HTERT RPE-1 (cell line): Measurements from ENCODE around the gene PRKCH.

Source experiments
- in situ Hi-C: fragments of 300-500 bp; cut with MboI; formaldehyde crosslinking; loops from 4 replicates; pipeline ENCODE4 v1.14.3; 2020; ENCODE audit warnings: low sequenced_read_pairs

PRKCH gene

DNA sequence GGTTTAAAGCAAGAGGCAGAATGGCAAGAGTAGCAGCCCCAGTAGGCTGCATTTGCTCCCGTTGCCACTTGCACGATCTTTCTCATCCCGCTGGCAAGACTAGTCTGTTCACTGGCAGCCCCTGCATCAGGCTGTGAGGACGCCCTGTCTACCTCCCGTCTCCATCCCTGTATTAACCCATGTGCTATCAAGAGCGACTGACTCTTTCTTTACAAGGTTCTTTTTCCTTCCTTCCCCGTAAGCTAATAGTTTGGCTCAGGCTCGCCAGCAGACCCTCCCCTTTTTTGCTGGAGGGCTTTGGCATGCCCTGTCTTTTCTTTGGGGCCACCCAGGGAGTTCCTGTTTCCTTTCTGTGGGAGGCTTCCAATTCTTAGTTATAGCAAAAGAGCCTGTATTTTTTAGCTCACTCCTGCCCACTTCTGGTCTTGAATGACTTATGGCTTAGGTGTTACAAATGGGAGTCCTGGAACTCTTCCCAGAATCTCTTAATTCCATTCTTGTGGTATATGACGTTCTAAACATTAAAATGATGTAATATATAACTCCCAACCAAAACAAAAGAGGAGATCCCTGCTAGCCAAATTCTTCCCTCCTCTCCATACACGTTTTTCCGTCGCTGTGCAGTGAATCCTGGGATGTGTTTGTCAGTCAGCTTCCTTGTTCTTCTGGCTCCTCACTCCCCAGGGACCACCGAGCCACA is 149.0 kb downstream of the PRKCH start:
- in situ Hi-C loops, result no loop called here

DNA sequence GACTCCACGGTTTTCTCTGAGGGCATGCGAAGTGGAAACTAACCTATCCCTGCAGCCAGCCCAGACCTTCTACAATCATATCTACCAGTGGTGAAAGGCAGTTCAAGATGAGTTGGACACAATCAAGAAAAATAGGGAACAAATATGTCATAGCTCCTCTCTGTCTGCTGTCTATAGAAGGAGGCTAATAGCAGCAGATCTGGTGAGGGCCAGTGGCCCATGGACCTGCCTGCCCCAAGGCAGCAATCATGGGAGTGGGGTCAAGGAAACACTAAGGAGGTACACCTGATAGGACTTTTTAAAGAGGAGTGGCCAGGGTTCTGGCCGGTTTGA is 149.5 kb downstream of the PRKCH start:
- in situ Hi-C loops, result no loop called here

DNA sequence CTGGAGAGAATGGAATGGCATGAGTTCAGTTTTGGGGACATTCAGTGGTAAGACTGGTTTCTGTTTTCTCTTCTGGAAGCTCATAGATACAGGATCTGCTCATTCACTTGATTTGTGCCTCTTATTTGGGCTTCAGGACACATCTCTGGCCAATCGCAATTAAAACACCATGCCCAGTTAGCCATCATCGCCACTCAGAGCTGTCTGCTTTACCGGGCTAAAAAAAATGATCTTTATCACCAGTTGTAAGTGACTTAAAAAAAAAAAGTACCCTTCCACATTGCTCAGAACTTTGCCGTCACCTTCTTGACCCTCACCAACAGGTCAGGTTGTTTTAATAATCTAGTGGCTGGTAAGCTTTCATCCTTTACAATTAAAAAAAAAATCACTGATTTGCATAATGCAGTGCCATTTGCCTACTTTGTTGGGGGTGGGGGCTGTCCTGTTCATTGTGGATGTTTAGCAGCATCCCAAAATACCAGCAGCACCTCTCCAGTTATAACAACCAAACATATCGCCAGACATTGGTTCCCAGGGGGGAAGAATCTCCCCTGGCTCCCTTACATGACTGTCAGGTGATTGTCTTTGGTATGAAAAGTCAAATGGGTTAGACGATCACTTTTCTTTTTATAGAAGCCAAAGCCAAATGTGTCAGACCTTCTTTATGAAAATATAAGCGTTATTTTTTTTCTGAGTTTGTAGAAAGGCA is 150.1 kb downstream of the PRKCH start:
- in situ Hi-C loops, result no loop called here

DNA sequence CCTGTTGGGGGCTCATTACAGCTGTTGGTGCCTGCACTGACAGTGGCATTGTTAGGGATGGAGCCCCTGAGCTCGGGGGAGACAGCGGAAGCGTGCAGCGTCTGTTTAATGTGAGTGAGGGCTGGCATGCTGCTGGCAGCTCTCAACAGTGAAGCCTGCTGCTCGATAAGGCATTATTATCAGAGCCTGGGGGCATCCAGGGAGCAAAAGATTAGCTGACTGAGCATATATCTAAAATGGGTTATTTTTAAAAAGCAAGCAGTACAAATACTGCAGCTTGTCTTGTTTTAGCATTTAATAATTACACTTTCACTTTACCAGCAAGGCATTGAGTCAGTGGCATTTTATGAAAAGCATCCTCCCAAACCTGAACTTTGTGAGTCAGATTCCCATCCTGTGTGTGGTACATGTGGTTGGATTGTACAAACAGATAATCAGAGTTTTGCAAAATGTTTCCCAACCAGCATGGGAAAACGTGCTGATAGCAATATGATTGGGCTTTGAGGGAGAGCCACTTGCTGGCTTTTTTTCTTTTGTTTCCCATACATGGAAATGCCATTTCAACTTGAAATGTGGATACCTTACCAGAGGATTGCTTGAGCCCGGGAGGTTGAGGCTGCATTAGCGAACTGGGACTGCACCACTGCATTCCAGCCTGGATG is 150.8 kb downstream of the PRKCH start:
- in situ Hi-C loops, result no loop called here

DNA sequence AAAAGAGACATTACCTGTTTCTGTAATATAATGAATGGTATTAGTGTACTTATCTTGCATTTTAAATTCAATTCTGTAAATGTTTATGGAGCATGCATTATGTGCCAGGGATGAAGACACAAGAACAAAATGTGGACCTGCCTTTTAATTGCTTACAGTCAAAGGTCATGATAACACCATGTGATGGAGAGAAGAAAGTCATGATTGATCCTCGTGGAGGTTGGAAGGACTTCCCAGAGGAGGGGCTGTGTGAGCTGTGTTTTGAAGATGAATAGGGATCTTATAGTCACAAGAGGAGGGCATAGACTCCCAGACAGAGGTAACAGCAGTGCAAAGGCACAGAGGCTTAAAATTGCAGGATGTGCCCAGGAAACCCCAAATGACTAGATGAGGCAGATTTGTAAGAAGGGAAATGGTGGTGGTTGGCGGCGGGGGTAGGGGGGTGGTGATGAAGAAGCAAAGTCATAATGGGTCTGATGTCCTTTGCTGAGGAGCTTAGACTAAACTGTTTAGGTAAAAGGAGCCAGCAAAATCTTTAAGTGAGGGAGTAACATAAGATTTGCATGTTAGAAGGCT is 151.5 kb downstream of the PRKCH start:
- in situ Hi-C loops, result no loop called here

DNA sequence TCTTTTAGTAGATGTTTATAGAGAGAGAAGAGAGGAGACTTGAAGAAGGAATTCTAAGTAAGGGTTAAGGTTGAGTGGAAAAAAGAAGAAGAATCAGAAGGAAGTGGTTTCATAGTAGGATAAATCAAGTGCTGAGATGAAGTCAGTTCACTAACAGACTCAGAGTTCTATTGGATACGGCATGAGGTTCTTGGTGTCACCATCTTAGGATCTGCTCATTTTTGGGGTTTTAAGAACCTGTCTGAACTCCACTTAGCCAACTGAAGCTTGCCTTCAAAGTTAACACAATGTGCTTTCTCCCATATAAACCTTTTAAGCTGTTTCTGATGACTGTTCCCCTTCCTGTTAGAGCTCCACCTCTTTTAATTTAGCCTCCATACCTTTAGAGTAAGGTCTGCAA is 152.6 kb downstream of the PRKCH start:
- in situ Hi-C loops, result no loop called here

DNA sequence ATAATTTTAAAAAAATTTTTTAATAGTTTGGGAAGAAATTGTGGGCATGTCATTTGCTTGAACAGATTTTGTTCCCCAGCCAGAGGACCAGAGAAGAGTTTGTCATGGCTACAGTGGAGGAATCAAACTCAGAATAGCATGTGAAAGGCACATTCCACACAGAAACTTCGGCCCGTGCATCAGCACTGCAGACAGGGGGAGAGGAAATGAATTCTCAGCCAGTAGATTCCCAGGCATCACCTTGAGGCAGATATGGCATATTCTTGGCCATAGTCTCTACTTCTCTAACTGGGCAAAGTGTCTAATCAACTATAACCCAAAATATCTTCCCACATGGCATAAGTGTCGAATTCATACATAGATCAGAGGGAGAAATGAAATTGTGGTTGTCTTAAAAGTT is 153.3 kb downstream of the PRKCH start:
- in situ Hi-C loops, result no loop called here

DNA sequence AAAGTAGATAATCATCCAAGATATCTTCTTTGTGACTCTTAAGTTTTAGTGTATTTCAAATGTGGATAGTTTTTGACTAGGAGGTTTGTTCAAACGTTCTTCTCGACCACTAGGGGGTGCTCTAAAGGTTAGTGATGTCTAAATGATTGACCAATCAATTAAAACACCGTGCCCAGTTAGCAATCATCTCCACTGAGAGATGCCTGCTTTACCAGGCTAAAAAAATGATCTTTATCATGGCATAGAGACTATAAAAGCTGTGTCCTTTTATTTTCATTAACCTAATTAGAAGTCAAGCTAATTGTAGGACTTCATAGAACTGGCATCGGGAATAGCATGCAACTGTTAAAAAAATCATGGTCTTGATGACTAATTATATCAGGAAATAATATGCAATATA is 153.9 kb downstream of the PRKCH start:
- in situ Hi-C loops, result no loop called here

DNA sequence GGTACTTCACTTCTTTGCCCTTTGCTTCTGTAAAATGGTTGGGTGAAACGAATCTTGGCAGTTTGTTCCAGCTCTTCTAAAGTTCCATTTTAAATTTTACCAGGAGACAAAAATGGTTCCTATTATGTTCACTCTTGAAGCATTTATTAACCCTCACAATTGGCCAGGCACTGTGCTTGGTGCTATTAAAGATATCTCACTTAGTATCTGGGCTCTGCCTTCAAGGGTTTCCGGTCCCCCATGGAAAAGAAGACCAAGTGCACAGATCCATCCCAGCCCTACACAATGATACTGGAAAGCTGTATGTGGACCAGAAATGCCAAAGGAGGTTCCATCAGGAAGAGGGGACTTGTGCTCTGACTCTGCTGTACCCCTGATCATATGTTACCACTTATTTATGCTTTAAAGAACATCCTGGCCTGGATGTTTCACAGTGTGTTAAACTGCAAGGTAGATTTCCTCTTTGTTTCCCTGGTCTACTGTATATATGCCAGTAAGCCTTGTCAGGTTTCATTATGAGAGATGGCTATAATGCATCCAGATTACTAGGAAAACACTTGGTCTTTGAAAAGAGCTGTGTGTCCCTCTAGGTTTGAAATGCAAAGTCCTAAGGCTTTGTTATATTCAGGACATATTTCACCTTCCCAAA is 154.8 kb downstream of the PRKCH start:
- in situ Hi-C loops, result no loop called here

DNA sequence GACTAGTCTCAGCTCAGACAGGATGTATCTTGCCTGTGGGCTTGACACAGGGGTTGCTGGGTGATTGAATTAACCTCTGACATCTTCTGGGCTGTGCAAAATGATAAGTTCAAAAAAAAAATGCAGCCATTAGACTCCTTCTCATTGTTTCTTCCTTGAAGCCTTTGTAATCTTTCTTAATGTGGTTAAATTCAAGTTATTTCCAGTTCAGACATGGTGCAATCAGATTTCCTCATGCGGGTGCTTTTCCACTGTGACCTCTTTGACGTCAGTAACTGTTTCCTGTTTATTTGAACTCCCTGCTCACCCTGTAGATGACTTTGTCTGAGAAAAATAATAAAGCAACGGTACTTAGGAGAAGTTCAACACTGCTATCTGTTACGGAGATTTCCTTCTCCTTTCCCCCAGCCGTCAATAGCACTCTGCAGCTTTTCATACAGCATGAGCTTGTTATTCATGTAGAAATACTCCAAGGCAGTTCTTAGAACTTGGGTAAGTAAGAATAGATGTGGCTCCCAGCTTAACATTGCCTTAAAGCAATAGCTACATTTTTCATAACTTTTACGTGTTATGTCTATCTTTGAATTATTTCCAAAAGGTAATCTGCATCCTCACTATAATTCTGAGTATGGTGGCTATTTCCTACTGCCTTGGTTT is 155.5 kb downstream of the PRKCH start:
- in situ Hi-C loops, result no loop called here

DNA sequence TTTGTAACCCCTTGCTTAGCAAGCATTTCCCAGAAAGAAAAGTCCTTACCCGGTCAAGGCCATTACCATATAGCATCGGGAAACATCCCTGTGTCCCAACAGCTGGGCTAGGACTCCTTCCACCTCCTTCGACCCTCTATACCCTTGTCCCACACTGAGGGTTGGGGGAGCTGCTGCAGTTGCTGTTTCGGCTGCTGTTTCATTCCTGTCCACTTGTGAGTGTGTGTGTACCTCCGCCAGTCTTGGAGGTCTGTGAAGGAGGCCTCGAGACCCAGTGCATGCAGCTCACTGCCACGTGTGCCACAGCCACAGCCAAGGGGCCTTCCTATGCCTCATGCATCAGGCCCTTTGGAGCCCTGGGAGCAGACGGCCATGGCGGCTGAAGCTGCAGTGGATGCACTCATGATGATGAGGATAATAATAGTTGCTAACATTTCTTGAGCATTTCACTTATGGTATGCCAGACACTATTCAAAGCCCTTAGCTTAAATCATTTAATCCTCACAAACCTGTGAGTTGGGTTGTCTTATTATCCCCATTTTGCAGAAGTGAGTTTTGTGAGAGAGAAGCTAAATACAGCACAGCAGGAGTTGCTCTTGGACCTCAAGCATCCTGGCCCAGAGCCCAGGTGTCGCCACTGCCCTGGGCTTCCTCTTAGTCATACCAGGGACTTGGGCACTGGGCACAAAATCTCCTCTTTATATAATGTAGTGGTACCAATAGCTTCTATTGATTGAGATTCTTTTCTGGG is 156.5 kb downstream of the PRKCH start:
- in situ Hi-C loops, result no loop called here

DNA sequence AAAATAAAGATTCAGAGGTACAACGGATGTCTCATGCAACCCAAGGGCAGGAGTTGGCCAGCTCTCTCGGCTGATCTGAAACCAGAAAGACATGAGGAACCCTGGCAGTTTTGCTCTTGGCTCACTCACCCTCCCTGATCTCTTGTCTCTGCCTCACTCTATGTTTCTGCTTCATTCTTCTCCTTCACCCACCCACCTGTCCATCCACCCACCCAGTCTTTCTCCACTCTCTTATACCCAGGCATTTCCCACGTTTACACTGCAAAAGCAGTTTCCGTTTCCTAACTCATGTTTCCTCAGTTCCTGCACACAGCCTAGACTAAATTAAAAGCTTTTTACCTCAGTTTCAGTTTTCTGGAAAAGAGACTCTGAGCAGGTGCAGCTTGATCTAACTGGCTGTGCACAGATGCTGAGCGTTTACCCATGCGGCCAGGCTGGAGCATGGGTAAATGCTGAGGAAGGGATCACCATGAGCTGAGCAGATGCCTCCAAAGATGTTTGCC is 157.6 kb downstream of the PRKCH start:
- in situ Hi-C loops, result no loop called here

DNA sequence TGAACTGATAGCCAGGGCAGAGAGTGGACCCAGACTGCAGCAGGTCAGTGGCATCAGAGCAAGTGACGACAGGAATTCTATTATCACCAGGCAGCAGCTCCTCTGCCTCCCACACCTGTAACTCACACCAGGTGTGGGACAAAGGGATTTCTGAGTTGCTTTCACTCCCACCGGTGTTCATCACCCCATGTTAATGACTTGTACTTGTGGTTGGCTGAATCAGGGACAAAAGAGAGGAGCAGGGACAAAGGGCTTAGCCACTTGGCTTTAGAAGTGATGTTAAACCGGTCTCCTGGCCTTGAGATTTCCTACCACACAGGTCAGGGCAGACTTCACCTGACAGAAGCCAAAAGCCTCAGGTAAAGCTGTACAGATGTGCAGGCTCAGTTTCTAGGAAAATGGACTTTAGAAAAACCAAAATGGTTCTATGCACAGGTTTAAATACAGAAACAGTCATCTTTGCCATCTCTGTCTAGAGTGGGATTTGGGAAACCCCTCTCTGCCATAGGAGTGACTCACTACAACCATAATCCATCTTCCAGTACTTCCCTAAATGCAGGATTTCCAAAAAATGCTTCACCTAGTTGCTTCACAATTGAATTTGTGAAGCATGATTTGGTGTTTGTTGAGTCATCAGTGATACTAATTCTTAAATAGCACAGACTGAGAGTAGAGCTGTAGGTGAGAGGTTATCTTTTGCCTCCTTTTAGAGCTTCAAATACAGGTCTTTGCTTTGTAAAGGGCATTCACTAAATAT is 158.5 kb downstream of the PRKCH start:
- in situ Hi-C loops, result no loop called here

DNA sequence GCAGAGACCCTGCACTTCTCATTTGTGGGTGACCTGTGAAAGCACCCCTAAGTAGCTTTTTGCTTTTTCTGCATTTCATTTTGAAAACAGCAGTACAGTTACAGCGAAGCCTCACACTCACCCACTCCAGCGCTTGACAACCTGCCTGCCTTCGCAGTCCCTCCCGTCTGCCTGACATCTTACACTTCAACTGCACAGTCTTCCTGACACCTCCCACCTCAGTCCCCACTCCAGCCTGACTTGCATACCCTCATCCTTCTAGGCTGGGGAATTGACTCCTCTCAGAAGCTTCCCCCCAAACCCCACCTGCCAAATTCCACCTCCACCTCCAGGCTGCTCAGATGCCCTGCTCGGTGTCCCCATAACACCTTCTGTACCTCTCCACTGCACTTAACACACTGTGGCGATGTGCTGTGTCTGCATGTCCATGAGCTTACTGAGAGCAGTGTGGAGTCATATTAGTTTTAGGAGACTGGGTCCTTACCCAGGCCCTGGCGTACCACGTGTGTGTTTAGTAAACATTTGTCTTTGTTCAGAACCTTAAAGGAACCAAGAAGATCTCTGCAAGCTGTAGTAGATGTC is 159.4 kb downstream of the PRKCH start:
- in situ Hi-C loops, result no loop called here

DNA sequence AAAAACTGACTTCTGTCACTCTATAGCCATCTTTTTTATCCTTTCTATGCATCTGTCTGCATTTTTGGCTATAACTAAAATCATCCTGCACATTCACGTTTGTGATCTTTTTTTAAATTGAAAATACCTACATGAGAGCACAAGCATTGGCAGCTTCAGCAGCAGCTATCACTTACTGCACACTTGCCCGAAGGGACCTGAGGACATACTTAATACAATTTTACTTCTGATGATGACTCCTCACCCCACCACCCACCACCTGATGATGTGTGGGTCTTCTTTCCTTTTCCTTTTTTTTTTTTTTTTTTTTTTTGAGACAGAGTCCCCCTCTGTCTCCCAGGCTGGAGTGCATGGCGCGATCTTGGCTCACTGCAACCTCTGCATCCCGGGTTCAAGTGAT is 160.3 kb downstream of the PRKCH start:
- in situ Hi-C loops, result no loop called here

DNA sequence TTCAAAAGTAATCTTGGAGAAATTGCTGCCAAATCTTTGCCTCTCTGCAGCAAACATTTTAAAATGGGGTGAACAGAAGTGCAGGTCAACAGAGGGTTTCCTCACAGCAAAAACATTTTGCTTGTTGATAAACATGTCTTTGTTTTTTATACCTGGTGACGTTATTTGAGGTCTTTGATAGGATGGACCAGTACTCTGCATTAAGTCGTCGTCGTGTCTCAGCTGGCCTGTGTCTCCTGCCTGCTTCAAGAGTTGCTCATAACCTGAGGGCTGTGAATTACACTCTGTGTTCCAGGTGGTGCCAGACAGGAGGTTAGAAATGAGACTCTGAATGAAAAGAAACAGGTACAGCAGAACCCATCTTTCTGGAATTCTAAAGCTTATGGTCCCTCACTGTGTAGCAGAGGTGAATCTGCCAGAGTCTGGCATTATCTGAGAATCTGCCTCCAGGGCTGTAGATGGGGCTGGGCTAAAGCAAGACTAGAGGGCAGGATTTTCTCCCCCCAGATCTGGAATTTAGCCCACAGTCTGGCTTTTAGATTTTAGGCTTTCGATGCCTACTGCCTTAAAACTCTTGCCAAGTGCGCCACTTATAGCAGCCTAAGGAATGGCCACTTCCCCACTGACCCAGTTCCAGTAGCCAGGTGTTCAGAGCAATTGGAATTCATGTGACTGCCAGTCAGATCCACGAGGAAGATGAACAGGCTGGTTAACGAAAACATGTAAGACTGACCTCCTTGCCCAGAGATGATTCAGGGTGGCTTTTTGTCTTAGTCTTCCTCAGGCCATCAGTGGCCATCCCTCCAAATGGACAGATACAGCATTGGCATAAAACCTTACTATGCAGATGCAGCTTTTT is 161.2 kb downstream of the PRKCH start:
- in situ Hi-C loops, result no loop called here

DNA sequence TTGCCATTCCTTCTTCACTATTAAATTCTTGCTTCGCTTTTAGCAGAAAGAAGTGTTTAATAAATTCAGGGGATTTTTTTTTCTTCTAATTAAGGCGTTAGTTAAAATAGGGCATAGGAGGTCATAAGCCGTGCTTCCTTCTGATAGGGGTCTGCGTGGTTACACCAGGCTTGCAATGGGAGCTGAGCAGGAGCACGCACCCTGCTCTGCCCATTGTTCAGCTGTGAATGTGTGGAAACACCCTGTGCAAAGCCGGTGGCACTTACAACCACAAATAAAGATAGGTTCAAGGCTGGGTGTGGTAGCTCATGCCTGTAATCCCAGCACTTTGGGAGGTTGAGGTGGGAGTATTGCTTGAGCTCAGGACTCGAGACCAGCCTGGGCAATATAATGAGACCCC is 162.1 kb downstream of the PRKCH start:
- in situ Hi-C loops, result no loop called here

DNA sequence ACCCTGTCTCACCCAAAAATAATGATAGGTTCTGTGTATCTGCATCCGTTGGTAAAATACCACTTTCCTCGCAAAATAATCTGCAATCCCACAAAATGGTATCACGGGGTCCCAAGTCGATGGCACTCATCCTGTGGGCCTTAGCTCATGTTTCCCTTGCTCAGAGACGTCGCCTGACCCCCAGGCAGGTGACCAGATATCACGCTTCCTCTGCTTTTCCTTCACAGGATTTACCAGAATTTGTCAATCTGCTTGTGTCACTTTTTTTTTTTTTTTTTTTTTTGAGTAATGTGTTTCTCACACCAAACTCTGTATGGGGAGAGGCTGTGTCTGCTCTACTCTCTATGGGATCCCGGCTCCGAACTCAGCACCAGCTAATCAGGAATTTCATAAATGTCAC is 162.7 kb downstream of the PRKCH start:
- in situ Hi-C loops, result no loop called here
